GM23248 (cell line): Measurements from ENCODE around the gene UGGT1. TPM values are rescaled to one million over a fixed set of nuclear protein-coding genes. Genes with fewer than 3 reads are reported as not detected.

Source experiments
- DNase-seq: peaks from one replicate; pipeline ENCODE4 v3.0.0-alpha.2; 2015
- H2AFZ ChIP-seq: fragments of 200-600 bp; sonication (generic); 2 replicates; pipeline ENCODE4 v1.6.1; 2016; ENCODE audit warnings: antibody characterized with exemption
- H3F3A ChIP-seq: fragments of 200-600 bp; sonication (generic); 2 replicates; pipeline ENCODE4 v1.6.1; 2016; ENCODE audit warnings: mild to moderate bottlenecking, antibody characterized with exemption, mixed run types; ENCODE audit not compliant: insufficient read depth
- H3K27ac ChIP-seq: fragments of 200-600 bp; sonication (generic); 2 replicates; pipeline ENCODE4 v1.5.1; 2016; ENCODE audit warnings: mild to moderate bottlenecking
- H3K27me3 ChIP-seq: fragments of 200-600 bp; sonication (generic); replicated peaks from 2 replicates; pipeline ENCODE4 v1.6.1; 2016; ENCODE audit warnings: mild to moderate bottlenecking; ENCODE audit not compliant: insufficient read depth
- H3K36me3 ChIP-seq: fragments of 200-600 bp; sonication (generic); 2 replicates; pipeline ENCODE4 v1.6.1; 2016; ENCODE audit warnings: low read depth, mild to moderate bottlenecking
- H3K4me1 ChIP-seq: fragments of 200-600 bp; sonication (generic); 2 replicates; pipeline ENCODE4 v1.6.1; 2016; ENCODE audit warnings: mild to moderate bottlenecking; ENCODE audit not compliant: insufficient read depth
- H3K4me2 ChIP-seq: fragments of 200-600 bp; sonication (generic); one replicate; pipeline ENCODE4 v1.6.1; 2016; ENCODE audit warnings: mild to moderate bottlenecking; ENCODE audit not compliant: unreplicated experiment
- H3K4me3 ChIP-seq: fragments of 200-600 bp; sonication (generic); 2 replicates; pipeline ENCODE4 v1.5.1; 2016; ENCODE audit warnings: mild to moderate bottlenecking
- H3K79me2 ChIP-seq: fragments of 200-600 bp; sonication (generic); 2 replicates; pipeline ENCODE4 v1.6.1; 2016; ENCODE audit warnings: mild to moderate bottlenecking; ENCODE audit not compliant: insufficient read depth
- H3K9ac ChIP-seq: fragments of 200-600 bp; sonication (generic); 2 replicates; pipeline ENCODE4 v1.6.1; 2016; ENCODE audit warnings: mild to moderate bottlenecking
- H3K9me2 ChIP-seq: fragments of 200-600 bp; sonication (generic); 2 replicates; pipeline ENCODE4 v1.6.1; 2016; ENCODE audit warnings: mixed run types, mild to moderate bottlenecking, moderate library complexity; ENCODE audit not compliant: insufficient read depth
- H3K9me3 ChIP-seq: fragments of 200-600 bp; sonication (generic); one replicate; pipeline ENCODE4 v1.6.1; 2017; ENCODE audit warnings: low read depth
- H4K20me1 ChIP-seq: fragments of 200-600 bp; sonication (generic); 2 replicates; pipeline ENCODE4 v1.6.0; 2016; ENCODE audit not compliant: insufficient read depth
- EZH2 ChIP-seq: fragments of 200-600 bp; sonication (generic); IDR thresholded peaks from 2 replicates; pipeline ENCODE4 v1.6.1; 2018; ENCODE audit warnings: antibody characterized with exemption, mild to moderate bottlenecking; ENCODE audit not compliant: insufficient read depth, poor library complexity, severe bottlenecking
- EZH2phosphoT487 ChIP-seq: fragments of 200-600 bp; sonication (generic); IDR thresholded peaks from 2 replicates; pipeline ENCODE4 v1.6.1; 2018; ENCODE audit warnings: antibody characterized with exemption, moderate library complexity, mild to moderate bottlenecking, low read depth; ENCODE audit not compliant: insufficient read depth
- WGBS, 2 experiments: methylation state at CpG; one replicate each; pipeline ENCODE4 v1.1.6; 2015 to 2017; ENCODE audit warnings: low lambda C conversion rate in 2 of 2, low coverage in 1 of 2; ENCODE audit errors: missing lambda C conversion rate in 2 of 2; 5-methylcytosine and 5-hydroxymethylcytosine counted together
- in situ Hi-C: fragments of 300-500 bp; cut with MboI; formaldehyde crosslinking; loops from 2 replicates; pipeline ENCODE4 v1.15.0; 2020
- polyA plus RNA-seq: library from polyadenylated mRNA; unstranded; fragments of >200 nt; fragmentation: Nextera tagmentation; extraction: Ambion mirVana; gene quantifications from 2 replicates; pipeline ENCODE4 v1.2.1, GENCODE V29; 2016
- total RNA-seq: library from RNA; depleted of rRNA; stranded (reverse); fragments of >200 nt; shearing (Covaris generic); gene quantifications from 2 replicates; pipeline ENCODE4 v1.2.3, GENCODE V29; 2014

The UGGT1 gene
- total and polyA plus RNA-seq, 2 experiments from 2014 or later = 16.9 to 53.6 TPM

- Histone ChIP-seq H3K9ac (no peak overlapping the region), H3K4me3 (no peak overlapping the region)
- WGBS, 2 experiments = 42 to 44% methylated on average over 5 of the region's 5 CpGs
These were observed 143.6 kb downstream of the UGGT1 start for GRCh38 chr2:128234613-128235012.

GRCh38 chr2:128235581-128235980 is 144.6 kb downstream of the UGGT1 start:
- H3K27ac ChIP-seq = no peak overlapping the region
- in situ Hi-C loops = no loop called here
- TF ChIP-seq EZH2 (no peak), EZH2phosphoT487 (no peak)

More at GRCh38 chr2:128234613-128235012, 143.6 kb downstream of the UGGT1 start:
- 0 out of 2 replicates have a peak, but pooled peaks cover 3% of the 10 kb centered on the region for H3K27me3 ChIP-seq
- H3K27ac ChIP-seq = no peak overlapping the region
- peaks cover 17% of the 10 kb centered on the region for H3F3A ChIP-seq
- H3K4me2 ChIP-seq = no peak overlapping the region
- no peaks in the 10 kb centered on the region for H3K36me3 ChIP-seq
- H3K9me2 ChIP-seq = no peaks in the 10 kb centered on the region
- DNase-seq = no peak
- H3K4me1 ChIP-seq = peaks cover 17% of the 10 kb centered on the region
- TF ChIP-seq EZH2phosphoT487 (no peak), EZH2 (no peak)
- no peaks in the 10 kb centered on the region for H3K79me2 ChIP-seq
- H2AFZ ChIP-seq = no peak overlapping the region
- in situ Hi-C loops = no loop called here
- no peaks in the 10 kb centered on the region for H4K20me1 ChIP-seq
- H3K9me3 ChIP-seq = no peaks in the 10 kb centered on the region

GRCh38 chr2:128236491-128237035 is 145.6 kb downstream of the UGGT1 start:
- no peak overlapping the region for H3K4me3 ChIP-seq
- H3K9me3 ChIP-seq = no peaks in the 10 kb centered on the region
- H3K4me1 ChIP-seq = peaks cover 17% of the 10 kb centered on the region
- DNase-seq = peak; percentile 89
- no peaks in the 10 kb centered on the region for H3K9me2 ChIP-seq
- H3K36me3 ChIP-seq = no peaks in the 10 kb centered on the region
- H3K9ac ChIP-seq = no peak overlapping the region
- peaks cover 17% of the 10 kb centered on the region for H3F3A ChIP-seq
- no peaks in the 10 kb centered on the region for H4K20me1 ChIP-seq
- peak overlapping the region; percentile 39 for H3K4me2 ChIP-seq
- no peak for TF ChIP-seq EZH2
- WGBS, 2 experiments = 63 to 68% methylated on average over 8 of the region's 8 CpGs
- H3K27ac ChIP-seq = peak overlapping the region; percentile 42
- H2AFZ ChIP-seq = no peak overlapping the region
- H3K27me3 ChIP-seq = peaks cover 12% of the 10 kb centered on the region; the same call in 1 of the 2 replicates
- in situ Hi-C loops = no loop called here
- no peaks in the 10 kb centered on the region for H3K79me2 ChIP-seq

More at GRCh38 chr2:128235581-128235980, 144.6 kb downstream of the UGGT1 start:
- Histone ChIP-seq H3K9me3 (no peaks in the 10 kb centered on the region), H3F3A (peaks cover 17% of the 10 kb centered on the region), H3K9ac (no peak overlapping the region), H4K20me1 (no peaks in the 10 kb centered on the region), H3K4me3 (no peak overlapping the region), H3K9me2 (no peaks in the 10 kb centered on the region), H3K4me1 (peaks cover 17% of the 10 kb centered on the region), H3K79me2 (no peaks in the 10 kb centered on the region), H2AFZ (no peak overlapping the region), H3K4me2 (no peak overlapping the region), H3K27me3 (0 out of 2 replicates have a peak, but pooled peaks cover 3% of the 10 kb centered on the region), H3K36me3 (no peaks in the 10 kb centered on the region)
- no peak for DNase-seq
- 91% methylated on average over 8 of the region's 8 CpGs for WGBS, 2 experiments

GRCh38 chr2:128237081-128237534 is 146.1 kb downstream of the UGGT1 start:
- no peaks in the 10 kb centered on the region for H3K9me2 ChIP-seq
- no peak overlapping the region for H2AFZ ChIP-seq
- no peaks in the 10 kb centered on the region for H3K36me3 ChIP-seq
- H3K4me3 ChIP-seq = no peak overlapping the region
- H3K27me3 ChIP-seq = peaks cover 17% of the 10 kb centered on the region; the same call in 1 of the 2 replicates
- H3K27ac ChIP-seq = peak overlapping the region; percentile 42; the same call in 1 of the 2 replicates
- H3K9me3 ChIP-seq = no peaks in the 10 kb centered on the region
- H3F3A ChIP-seq = peaks cover 17% of the 10 kb centered on the region
- peak overlapping the region; percentile 41 for H3K4me2 ChIP-seq
- in situ Hi-C loops = no loop called here
- TF ChIP-seq EZH2phosphoT487 (no peak), EZH2 (no peak)
- H3K9ac ChIP-seq = no peak overlapping the region
- H4K20me1 ChIP-seq = no peaks in the 10 kb centered on the region
- H3K79me2 ChIP-seq = no peaks in the 10 kb centered on the region
- peak; percentile 57 for DNase-seq
- peaks cover 17% of the 10 kb centered on the region for H3K4me1 ChIP-seq
- 65 to 76% methylated on average over 2 of the region's 2 CpGs for WGBS, 2 experiments
